Activated CD4-positive, alpha-beta memory T cell treated with anti-CD3 and anti-CD28 coated beads for 36 hours (primary cell): ENCODE results near the gene CACNA1F. TPM values are rescaled to one million over a fixed set of nuclear protein-coding genes. Genes with fewer than 3 reads are reported as not detected.
A peak's percentile ranks its signal among the peaks of the same experiment; 100 is the strongest.

Experiments used
- CTCF ChIA-PET: fragments of 350-600 bp; sonication (Branson Sonifier 250); formaldehyde crosslinking; loops from one replicate; lab custom pipeline; 2021; ENCODE audit warnings: antibody characterized with exemption, inconsistent platforms; lab: Charles Lee
- POLR2A ChIA-PET: fragments of 350-600 bp; sonication (Branson Sonifier 250); formaldehyde crosslinking; loops from one replicate; lab custom pipeline; 2021; ENCODE audit warnings: antibody characterized with exemption; lab: Charles Lee
- DNase-seq: peaks from one replicate; pipeline ENCODE4 v3.0.0-alpha.2; 2020
- H3K27ac Mint-ChIP-seq: one replicate; pipeline ENCODE4 v1.8.0; 2021; ENCODE audit warnings: mixed read lengths
- H3K27me3 Mint-ChIP-seq: one replicate; pipeline ENCODE4 v1.8.0; 2021; ENCODE audit warnings: mixed read lengths
- H3K36me3 Mint-ChIP-seq: one replicate; pipeline ENCODE4 v1.8.0; 2021; ENCODE audit warnings: mixed read lengths
- H3K4me1 Mint-ChIP-seq: one replicate; pipeline ENCODE4 v1.8.0; 2021; ENCODE audit warnings: low read depth, mixed read lengths
- H3K4me3 Mint-ChIP-seq: one replicate; pipeline ENCODE4 v1.8.0; 2021; ENCODE audit warnings: mild to moderate bottlenecking, mixed read lengths
- H3K9me3 Mint-ChIP-seq: one replicate; pipeline ENCODE4 v1.8.0; 2021; ENCODE audit warnings: mixed read lengths
- intact Hi-C: fragments of 100-400 bp; cut with micrococcal nuclease; formaldehyde crosslinking; loops from one replicate; pipeline ENCODE4 v1.15.1; 2023
- total RNA-seq, 2 experiments: library from RNA; stranded (reverse); gene quantifications; one replicate each; pipeline ENCODE4 v1.2.3, GENCODE V29; 2021

The CACNA1F gene
- total RNA-seq, 2 experiments from 2014 or later: 0.51 to 0.74 TPM

GRCh38 chrX:49166914-49167739 is 66.0 kb downstream of the CACNA1F start:
- intact Hi-C loops: loop anchor here (1.0 to 10.0 kb wide), 2 partner anchors 24 to 362 kb away; partner anchors contain the start of gene HDAC6
- Mint-ChIP-seq H3K36me3 (no peaks in the 10 kb centered on the region), H3K27ac (peak overlapping the region; percentile 93), H3K4me1 (peaks cover 28% of the 10 kb centered on the region), H3K27me3 (no peaks in the 10 kb centered on the region), H3K4me3 (peak overlapping the region; percentile 78), H3K9me3 (no peaks in the 10 kb centered on the region)
- peak; percentile 82 for DNase-seq
- CTCF ChIA-PET: interaction anchor here (0.6 to 3.4 kb wide), 8 partner anchors 10 to 87 kb away, joined by 3 to 23 read pairs (median 5); no protein-coding TSS in a partner anchor
- POLR2A ChIA-PET: interaction anchor here (0.9 to 2.1 kb wide), 6 partner anchors 11 to 269 kb away, joined by 3 to 11 read pairs (median 4); no protein-coding TSS in a partner anchor

DNA sequence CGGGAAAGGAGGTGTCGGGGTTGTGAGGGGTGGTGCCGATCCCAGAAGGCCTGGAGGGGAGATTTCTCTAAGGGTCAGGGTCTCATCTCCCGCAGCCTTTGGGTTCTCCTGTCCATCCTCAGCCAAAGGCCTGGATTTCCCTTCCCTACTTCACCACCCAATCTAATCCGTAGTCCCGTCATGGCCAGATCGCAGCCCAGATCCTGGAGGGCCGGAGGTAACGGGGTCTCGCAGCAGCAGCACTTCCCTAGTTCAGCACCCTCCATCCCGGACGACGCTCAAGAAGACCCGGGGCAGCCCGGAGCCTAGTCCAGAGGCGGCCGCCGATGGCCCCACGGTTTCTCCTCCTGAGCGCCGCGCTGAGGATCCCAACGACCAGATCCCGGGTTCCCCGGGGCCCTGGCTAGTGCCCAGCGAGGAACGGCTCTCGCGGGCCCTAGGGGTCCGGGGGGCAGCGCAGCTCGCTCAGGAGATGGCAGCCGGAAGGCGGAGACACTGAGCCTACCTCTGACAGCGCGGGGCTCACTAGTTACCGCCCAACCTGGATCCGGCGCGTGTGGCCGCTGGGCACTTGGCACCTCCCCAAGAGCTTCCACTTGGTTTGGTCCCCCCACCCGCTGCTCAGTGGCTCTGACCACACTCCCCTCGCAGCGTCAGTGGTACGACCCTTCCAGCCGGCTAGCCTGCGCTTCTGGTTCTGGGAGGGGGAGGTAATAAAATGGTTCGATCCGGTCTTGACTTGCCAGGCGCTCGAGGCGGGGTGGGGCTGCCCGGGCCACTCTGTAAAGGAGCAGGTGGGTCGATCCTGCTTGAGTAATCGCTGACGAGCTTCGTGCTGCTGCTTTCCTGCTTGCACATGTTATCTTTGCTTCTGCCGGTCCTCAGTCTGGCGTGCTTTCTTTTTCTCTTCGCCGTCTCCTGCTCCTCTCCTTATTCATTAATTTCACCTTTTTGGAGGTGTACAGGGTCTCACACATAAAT is 66.9 kb downstream of the CACNA1F start:
- Mint-ChIP-seq H3K36me3 (no peaks in the 10 kb centered on the region), H3K4me1 (peaks cover 28% of the 10 kb centered on the region), H3K27ac (peak overlapping the region; percentile 93), H3K4me3 (peak overlapping the region; percentile 78), H3K27me3 (no peaks in the 10 kb centered on the region), H3K9me3 (no peaks in the 10 kb centered on the region)
- intact Hi-C loops: loop anchor here (10.0 kb wide), 1 partner anchor 361 kb away; the partner anchor contains the start of gene HDAC6
- DNase-seq: peak; percentile 83
- POLR2A ChIA-PET: interaction anchor here (1.1 to 2.1 kb wide), 5 partner anchors 10 to 268 kb away, joined by 3 to 11 read pairs (median 4); no protein-coding TSS in a partner anchor
- CTCF ChIA-PET: interaction anchor here (0.6 to 3.4 kb wide), 7 partner anchors 10 to 86 kb away, joined by 3 to 23 read pairs (median 4); no protein-coding TSS in a partner anchor

DNA sequence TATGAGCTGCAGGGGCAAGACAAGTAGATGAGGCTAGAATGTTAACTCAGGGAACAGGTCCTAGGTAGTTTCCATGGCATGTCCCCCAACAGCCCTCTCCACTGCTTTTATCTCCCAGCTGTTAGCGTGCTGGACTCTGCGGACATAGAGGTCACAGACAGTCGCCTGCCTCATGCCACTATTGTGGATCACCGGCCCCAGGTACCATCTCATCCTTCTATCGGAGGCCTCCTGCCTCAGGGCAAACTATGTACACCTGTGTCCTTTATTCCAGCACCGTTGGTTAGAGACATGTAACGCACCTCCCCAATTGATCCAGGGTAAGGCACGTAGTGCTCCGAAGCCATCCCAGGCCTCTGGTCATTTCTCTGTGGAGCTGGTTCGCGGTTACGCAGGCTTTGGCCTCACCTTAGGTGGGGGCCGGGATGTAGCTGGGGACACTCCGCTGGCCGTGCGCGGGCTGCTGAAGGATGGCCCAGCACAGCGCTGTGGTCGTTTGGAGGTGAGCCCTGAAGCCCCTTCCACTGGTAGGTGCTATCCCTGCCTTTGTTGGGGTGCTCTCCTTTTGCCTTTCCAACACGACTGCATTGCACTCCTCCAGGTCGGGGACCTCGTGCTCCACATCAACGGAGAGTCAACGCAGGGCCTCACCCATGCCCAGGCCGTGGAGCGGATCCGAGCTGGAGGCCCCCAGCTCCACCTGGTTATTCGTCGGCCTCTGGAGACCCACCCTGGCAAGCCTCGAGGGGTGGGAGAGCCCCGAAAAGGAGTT is 68.4 kb downstream of the CACNA1F start:
- intact Hi-C loops: loop anchor here (10.0 kb wide), 1 partner anchor 360 kb away; the partner anchor contains the start of gene HDAC6
- POLR2A ChIA-PET: no interaction called here
- Mint-ChIP-seq H3K27ac (no peak overlapping the region), H3K4me1 (peaks cover 28% of the 10 kb centered on the region), H3K9me3 (no peaks in the 10 kb centered on the region), H3K36me3 (no peaks in the 10 kb centered on the region), H3K27me3 (no peaks in the 10 kb centered on the region), H3K4me3 (peak overlapping the region; percentile 65)
- CTCF ChIA-PET: interaction anchor here (0.6 to 3.4 kb wide), 5 partner anchors 8 to 587 kb away, joined by 3 to 23 read pairs (median 4); partner anchors contain the start of genes PLP2 and TFE3
- no peak for DNase-seq

DNA sequence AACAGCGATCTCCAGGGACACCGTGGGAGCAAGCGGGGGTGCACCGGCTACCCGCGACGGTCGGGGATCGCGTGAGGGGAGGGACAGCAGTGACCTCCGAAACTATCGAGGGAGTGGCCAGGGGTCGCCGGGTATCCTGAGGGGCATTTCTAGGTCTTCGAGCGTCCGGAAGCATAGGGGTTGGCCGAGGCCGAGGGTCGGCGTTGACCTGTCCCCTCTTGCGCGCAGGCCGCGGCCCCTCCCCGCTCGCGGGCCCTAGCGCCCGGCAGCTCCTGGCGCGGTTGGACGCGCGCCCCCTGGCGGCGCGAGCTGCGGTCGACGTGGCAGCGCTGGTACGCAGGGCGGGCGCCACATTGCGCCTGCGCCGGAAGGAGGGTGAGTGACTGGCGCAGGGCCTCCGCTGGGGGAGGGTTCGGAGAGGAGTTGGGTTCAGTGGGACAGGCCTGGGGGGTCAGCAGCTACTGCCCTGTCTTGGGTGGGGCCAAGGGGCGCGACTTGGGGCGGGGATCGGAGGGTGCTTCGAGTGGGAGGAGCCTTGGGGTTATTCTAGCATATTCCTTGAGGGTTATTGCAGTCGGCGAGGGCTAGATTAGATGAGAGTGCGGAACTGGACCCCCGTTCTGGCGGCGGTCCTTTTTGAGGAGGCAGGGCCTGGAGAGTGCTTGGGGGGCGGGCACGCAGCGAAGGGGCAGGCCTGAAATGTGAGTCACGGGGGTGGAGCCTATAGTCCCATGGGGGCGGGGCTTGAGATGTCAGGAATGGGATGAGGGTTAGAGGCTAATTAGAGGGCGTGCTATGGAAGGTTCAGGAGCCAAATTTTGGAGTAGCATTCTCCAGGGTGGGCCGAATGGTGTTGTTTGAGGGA is 69.4 kb downstream of the CACNA1F start:
- ChIA-PET POLR2A (interaction anchor here (0.5 to 1.0 kb wide), 2 partner anchors 21 to 83 kb away, joined by 3 read pairs; no protein-coding TSS in a partner anchor), CTCF (interaction anchor here (0.6 to 1.8 kb wide), 7 partner anchors 8 to 588 kb away, joined by 3 to 6 read pairs (median 4); partner anchors contain the start of gene PLP2)
- peak overlapping the region; percentile 95 for H3K27ac Mint-ChIP-seq
- intact Hi-C loops: loop anchor here (10.0 kb wide), 1 partner anchor 359 kb away; the partner anchor contains the start of gene HDAC6
- no peaks in the 10 kb centered on the region for H3K27me3 Mint-ChIP-seq
- no peaks in the 10 kb centered on the region for H3K9me3 Mint-ChIP-seq
- H3K36me3 Mint-ChIP-seq: no peaks in the 10 kb centered on the region
- H3K4me1 Mint-ChIP-seq: peaks cover 24% of the 10 kb centered on the region
- peak; percentile 86 for DNase-seq
- H3K4me3 Mint-ChIP-seq: peak overlapping the region; percentile 78

DNA sequence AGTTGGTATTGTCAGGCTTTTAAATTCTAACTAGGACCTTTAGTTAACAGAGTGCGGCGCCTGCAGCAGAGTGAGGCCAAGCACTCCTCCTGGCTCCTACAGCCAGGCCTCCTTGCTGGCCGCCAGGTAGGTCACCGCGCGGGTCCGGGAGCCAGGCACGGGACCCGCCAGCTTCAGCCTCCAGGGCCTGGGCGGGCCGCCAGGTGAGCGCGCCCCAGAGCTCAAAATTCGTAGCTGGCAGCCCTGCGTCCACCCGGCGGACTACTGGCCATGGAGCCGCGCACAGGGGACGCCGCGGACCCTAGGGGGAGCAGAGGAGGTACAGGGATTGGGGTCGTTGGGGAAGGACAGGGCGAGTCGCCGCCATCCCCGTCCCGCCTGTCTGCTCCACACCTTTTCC is 70.5 kb downstream of the CACNA1F start, which contains the start of gene MAGIX:
MAGIX (plus strand) TSS at position 139 of the 400 bp plus-strand sequence; CDS start at position 271, 132 bp downstream.
- POLR2A ChIA-PET: no interaction called here
- H3K4me1 Mint-ChIP-seq: peaks cover 18% of the 10 kb centered on the region
- peak within 1 kb of the TSS; percentile 60 for H3K4me3 Mint-ChIP-seq
- intact Hi-C loops: loop anchor here (10.0 kb wide), 1 partner anchor 358 kb away; the partner anchor contains the start of gene HDAC6
- H3K27me3 Mint-ChIP-seq: no peaks in the 10 kb centered on the region
- H3K27ac Mint-ChIP-seq: peak within 1 kb of the TSS; percentile 38
- no peaks in the 10 kb centered on the region for H3K9me3 Mint-ChIP-seq
- no peaks in the 10 kb centered on the region for H3K36me3 Mint-ChIP-seq
- CTCF ChIA-PET: no interaction called here
- no peak for DNase-seq

DNA sequence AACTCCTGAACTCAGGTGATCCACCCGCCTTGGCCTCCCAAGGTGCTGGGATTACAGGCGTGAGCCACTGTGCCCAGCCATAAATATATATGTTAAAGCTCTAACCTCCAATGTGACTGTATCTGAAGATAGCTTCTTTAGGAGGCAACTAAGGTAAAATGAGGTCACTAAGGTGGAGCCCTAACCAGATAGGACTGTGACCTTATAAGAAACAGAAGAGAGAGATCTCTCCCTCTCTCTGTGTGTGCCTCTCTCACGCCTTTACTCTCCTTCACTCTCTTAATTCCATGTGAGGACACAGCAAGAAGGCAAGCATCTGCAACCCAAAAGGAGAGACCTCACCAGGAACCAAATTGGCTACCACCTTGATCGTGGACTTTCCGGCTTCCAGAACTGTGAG is 71.5 kb downstream of the CACNA1F start:
- ChIA-PET POLR2A (no interaction called here), CTCF (no interaction called here)
- Mint-ChIP-seq H3K36me3 (no peaks in the 10 kb centered on the region), H3K27ac (no peak overlapping the region), H3K4me1 (peaks cover 14% of the 10 kb centered on the region), H3K9me3 (no peaks in the 10 kb centered on the region), H3K27me3 (no peaks in the 10 kb centered on the region), H3K4me3 (no peak overlapping the region)
- intact Hi-C loops: loop anchor here (10.0 kb wide), 1 partner anchor 357 kb away; the partner anchor contains the start of gene HDAC6
- no peak for DNase-seq

GRCh38 chrX:49160908-49161307 is 72.2 kb downstream of the CACNA1F start:
- no peaks in the 10 kb centered on the region for H3K9me3 Mint-ChIP-seq
- no peak overlapping the region for H3K4me3 Mint-ChIP-seq
- POLR2A ChIA-PET: no interaction called here
- peaks cover 13% of the 10 kb centered on the region for H3K4me1 Mint-ChIP-seq
- no peaks in the 10 kb centered on the region for H3K36me3 Mint-ChIP-seq
- H3K27ac Mint-ChIP-seq: no peak overlapping the region
- no peak for DNase-seq
- CTCF ChIA-PET: no interaction called here
- no peaks in the 10 kb centered on the region for H3K27me3 Mint-ChIP-seq
- intact Hi-C loops: loop anchor here (10.0 kb wide), 1 partner anchor 356 kb away; the partner anchor contains the start of gene HDAC6

DNA sequence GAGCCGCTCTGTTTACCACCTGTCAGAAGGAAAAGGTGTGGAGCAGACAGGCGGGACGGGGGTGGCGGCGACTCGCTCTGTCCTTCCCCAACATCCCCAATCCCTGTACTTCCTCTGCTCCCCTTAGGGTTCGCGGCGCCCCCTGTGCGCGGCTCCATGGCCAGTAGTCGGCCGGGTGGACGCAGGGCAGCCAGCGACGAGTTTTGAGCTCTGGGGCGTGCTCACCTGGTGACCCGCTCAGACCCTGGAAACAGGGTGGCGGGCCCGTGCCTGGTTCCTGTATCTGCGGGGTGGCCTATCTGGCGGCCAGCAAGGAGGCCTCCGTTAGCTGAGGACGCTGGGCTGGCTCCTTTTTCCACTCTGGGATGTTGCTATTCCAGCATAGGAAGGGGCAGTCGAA is 75.9 kb downstream of the CACNA1F start:
- POLR2A ChIA-PET: no interaction called here
- CTCF ChIA-PET: no interaction called here

GRCh38 chrX:49155900-49156837 is 77.0 kb downstream of the CACNA1F start:
- H3K27ac Mint-ChIP-seq: peak overlapping the region; percentile 97
- no peaks in the 10 kb centered on the region for H3K36me3 Mint-ChIP-seq
- H3K4me3 Mint-ChIP-seq: peak overlapping the region; percentile 86
- POLR2A ChIA-PET: interaction anchor here (0.7 to 1.0 kb wide), 2 partner anchors 10 to 37 kb away, joined by 4 read pairs; no protein-coding TSS in a partner anchor
- intact Hi-C loops: loop anchor here (5.0 kb wide), 2 partner anchors 34 to 54 kb away; partner anchors contain the start of gene GPKOW
- H3K9me3 Mint-ChIP-seq: no peaks in the 10 kb centered on the region
- peaks cover 11% of the 10 kb centered on the region for H3K4me1 Mint-ChIP-seq
- DNase-seq: peak; percentile 89
- CTCF ChIA-PET: interaction anchor here (0.5 to 1.4 kb wide), 20 partner anchors 8 to 1558 kb away, joined by 3 to 12 read pairs (median 3); partner anchors contain the start of gene PLP2
- no peaks in the 10 kb centered on the region for H3K27me3 Mint-ChIP-seq

More for the DNA sequence above, 75.9 kb downstream of the CACNA1F start:
- Mint-ChIP-seq H3K4me3 (no peak overlapping the region), H3K4me1 (peaks cover 11% of the 10 kb centered on the region), H3K27me3 (no peaks in the 10 kb centered on the region), H3K36me3 (no peaks in the 10 kb centered on the region), H3K9me3 (no peaks in the 10 kb centered on the region), H3K27ac (no peak overlapping the region)
- DNase-seq: no peak
- intact Hi-C loops: loop anchor here (5.0 kb wide), 2 partner anchors 35 to 55 kb away; partner anchors contain the start of gene GPKOW
